A673 (cell line): ENCODE measurements around the gene GRIFIN.

Experiments used
- EZH2 ChIP-seq: fragments of 200-600 bp; sonication (generic); IDR thresholded peaks from 2 replicates; pipeline ENCODE4 v1.6.1; 2017; ENCODE audit warnings: borderline replicate concordance, low read depth, mild to moderate bottlenecking, mixed read lengths, antibody characterized with exemption, low read length; ENCODE audit not compliant: poor library complexity, severe bottlenecking
- TF ChIP-seq, protein P1 (sequence below): fragments of 300-800, 200-600 bp; sonication (generic); conservative IDR thresholded peaks from 2 replicates; pipeline ENCODE4 v1.5.1; 2017; ENCODE audit warnings: low read depth, mild to moderate bottlenecking, antibody characterized with exemption, low read length, moderate library complexity, mixed read lengths

DNA sequence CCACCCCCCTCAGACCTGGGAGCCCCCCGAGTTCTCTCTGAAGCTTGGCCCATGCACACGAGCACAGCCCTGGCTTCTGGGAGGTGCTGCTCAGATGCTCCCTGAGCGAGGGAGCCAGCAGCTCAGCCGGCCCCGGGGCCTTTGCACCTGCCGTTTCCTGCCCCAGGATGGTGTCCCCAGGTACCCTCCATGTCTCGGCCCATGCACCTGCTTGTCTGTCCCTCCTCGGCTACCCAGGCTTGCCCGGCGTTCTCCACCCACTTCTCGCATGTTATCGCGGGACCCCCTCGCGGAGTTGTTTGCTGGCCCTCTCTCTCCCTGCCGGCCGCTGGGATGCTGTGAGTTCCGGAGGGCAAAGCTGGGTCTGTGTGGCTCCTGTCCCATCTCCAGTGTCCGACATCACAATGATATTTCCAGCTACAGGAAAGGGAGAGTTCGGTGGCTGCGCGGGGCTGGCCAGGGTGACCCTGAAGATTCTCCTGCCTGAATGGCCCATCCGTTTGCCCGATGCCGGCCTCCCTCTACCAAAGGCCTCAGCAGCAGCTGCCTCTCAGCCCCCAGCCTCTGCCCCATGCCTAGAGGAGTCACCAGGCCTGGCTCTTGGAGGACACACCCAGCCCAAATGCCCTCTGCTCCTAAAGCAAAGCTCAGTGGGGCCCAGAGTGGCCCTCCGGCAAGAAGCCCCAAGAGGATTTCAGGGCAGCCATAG lies 31.2 kb upstream of the GRIFIN start:
- no peak for TF ChIP-seq EZH2
- TF ChIP-seq, protein P1, sequence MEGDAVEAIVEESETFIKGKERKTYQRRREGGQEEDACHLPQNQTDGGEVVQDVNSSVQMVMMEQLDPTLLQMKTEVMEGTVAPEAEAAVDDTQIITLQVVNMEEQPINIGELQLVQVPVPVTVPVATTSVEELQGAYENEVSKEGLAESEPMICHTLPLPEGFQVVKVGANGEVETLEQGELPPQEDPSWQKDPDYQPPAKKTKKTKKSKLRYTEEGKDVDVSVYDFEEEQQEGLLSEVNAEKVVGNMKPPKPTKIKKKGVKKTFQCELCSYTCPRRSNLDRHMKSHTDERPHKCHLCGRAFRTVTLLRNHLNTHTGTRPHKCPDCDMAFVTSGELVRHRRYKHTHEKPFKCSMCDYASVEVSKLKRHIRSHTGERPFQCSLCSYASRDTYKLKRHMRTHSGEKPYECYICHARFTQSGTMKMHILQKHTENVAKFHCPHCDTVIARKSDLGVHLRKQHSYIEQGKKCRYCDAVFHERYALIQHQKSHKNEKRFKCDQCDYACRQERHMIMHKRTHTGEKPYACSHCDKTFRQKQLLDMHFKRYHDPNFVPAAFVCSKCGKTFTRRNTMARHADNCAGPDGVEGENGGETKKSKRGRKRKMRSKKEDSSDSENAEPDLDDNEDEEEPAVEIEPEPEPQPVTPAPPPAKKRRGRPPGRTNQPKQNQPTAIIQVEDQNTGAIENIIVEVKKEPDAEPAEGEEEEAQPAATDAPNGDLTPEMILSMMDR, result no peak
